ENCODE results near the gene RPP38. TPM values are rescaled to one million over a fixed set of nuclear protein-coding genes. Genes with fewer than 3 reads are reported as not detected.

The RPP38 gene
- total and polyA plus RNA-seq, 2 of the 13 experiments (the other 11 are each of a cell fraction or from before 2014, with no cell fraction given), result 11.7 to 16.4 TPM

GRCh38 chr10:15083674-15084501, 13.3 kb upstream of the RPP38 start (continued):
- TF ChIP-seq POGZ (CRISPR knock-in tag; IDR thresholded peaks at IDR 0.05) (no peak), EEA1 (CRISPR knock-in tag; IDR thresholded peaks at IDR 0.05; ENCODE audit: borderline replicate concordance) (no peak), FOXC1 (CRISPR knock-in tag; IDR thresholded peaks at IDR 0.05; ENCODE audit: borderline replicate concordance) (no peak), ZMYM4 (CRISPR knock-in tag; IDR thresholded peaks at IDR 0.05) (no peak), ARNT2 (CRISPR knock-in tag; IDR thresholded peaks at IDR 0.05; ENCODE audit: low read depth) (0 out of 2 replicates have a peak, but pooled peaks have one; percentile 9), XRCC5 (optimal IDR thresholded peaks at IDR 0.05; ENCODE audit: low read length) (no peak), ZNF687 (CRISPR knock-in tag; IDR thresholded peaks at IDR 0.05) (peak; percentile 56), ZFP36 (IDR thresholded peaks at IDR 0.05; ENCODE audit: borderline replicate concordance, low read depth, low read length, partially characterized antibody) (no peak), ZNF451 (CRISPR knock-in tag; IDR thresholded peaks at IDR 0.05) (no peak), LBX2 (CRISPR knock-in tag; IDR thresholded peaks at IDR 0.05; ENCODE audit: borderline replicate concordance) (no peak), PREB (CRISPR knock-in tag; IDR thresholded peaks at IDR 0.05) (no peak), DRAP1 (CRISPR knock-in tag; IDR thresholded peaks at IDR 0.05) (no peak), ONECUT2 (CRISPR knock-in tag; IDR thresholded peaks at IDR 0.05) (peak; percentile 58; the same call in 1 of the 2 replicates), HIVEP1 (CRISPR knock-in tag; IDR thresholded peaks at IDR 0.05) (no peak), POGK (CRISPR knock-in tag; conservative IDR thresholded peaks at IDR 0.05) (no peak), CBX1 (IDR thresholded peaks at IDR 0.05; ENCODE audit: low read depth) (no peak), PHF8 (CRISPR knock-in tag; IDR thresholded peaks at IDR 0.05) (peak; percentile 50), CREB3 (CRISPR knock-in tag; IDR thresholded peaks at IDR 0.05) (no peak), BRF2 (CRISPR knock-in tag; IDR thresholded peaks at IDR 0.05) (no peak)
